ENCODE measurements around the gene C12orf57. TPM values are rescaled to one million over a fixed set of nuclear protein-coding genes. Genes with fewer than 3 reads are reported as not detected.

C12orf57 gene
- total and polyA plus RNA-seq, 12 donors = 134 to 654 (median 175) TPM

DNA sequence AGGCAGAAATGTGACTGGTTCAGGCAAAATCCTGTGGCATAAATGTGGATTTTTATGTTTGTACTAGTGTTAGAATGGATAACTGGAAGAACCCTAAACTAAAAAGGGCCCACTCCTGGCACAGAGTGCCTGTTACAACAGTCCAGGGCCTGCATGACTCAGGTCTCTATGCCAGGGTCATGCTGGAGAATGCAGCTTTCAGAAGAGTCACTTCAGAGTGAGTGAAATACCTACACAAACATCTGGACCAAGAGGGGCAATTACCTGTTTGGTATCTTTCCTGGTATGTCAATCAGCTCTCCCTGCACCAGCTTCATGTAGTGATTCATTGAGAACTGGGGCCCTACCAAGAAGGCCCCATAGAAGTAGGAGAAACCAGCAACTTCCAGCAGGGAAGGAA is 36.9 kb downstream of the C12orf57 start:
- ATAC-seq (no peak), DNase-seq (no peak)
- Histone ChIP-seq H3K27me3 (no peaks in the 10 kb centered on the region), H3K36me3 (peaks cover 0 to 98% (median 59%) of the 10 kb centered on the region in 9 donors), H3K4me1 (peaks cover 0 to 33% (median 0%) of the 10 kb centered on the region in 9 donors), H3K9me3 (no peaks in the 10 kb centered on the region), H3K27ac (peak overlapping the region in 1 of 10 donors; percentile 24), H3K4me3 (no peak overlapping the region)
- TF ChIP-seq, protein P1, sequence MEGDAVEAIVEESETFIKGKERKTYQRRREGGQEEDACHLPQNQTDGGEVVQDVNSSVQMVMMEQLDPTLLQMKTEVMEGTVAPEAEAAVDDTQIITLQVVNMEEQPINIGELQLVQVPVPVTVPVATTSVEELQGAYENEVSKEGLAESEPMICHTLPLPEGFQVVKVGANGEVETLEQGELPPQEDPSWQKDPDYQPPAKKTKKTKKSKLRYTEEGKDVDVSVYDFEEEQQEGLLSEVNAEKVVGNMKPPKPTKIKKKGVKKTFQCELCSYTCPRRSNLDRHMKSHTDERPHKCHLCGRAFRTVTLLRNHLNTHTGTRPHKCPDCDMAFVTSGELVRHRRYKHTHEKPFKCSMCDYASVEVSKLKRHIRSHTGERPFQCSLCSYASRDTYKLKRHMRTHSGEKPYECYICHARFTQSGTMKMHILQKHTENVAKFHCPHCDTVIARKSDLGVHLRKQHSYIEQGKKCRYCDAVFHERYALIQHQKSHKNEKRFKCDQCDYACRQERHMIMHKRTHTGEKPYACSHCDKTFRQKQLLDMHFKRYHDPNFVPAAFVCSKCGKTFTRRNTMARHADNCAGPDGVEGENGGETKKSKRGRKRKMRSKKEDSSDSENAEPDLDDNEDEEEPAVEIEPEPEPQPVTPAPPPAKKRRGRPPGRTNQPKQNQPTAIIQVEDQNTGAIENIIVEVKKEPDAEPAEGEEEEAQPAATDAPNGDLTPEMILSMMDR (IDR thresholded peaks at IDR 0.05) = no peak
- intact Hi-C loops (cut with DNase I) = no loop called here

DNA sequence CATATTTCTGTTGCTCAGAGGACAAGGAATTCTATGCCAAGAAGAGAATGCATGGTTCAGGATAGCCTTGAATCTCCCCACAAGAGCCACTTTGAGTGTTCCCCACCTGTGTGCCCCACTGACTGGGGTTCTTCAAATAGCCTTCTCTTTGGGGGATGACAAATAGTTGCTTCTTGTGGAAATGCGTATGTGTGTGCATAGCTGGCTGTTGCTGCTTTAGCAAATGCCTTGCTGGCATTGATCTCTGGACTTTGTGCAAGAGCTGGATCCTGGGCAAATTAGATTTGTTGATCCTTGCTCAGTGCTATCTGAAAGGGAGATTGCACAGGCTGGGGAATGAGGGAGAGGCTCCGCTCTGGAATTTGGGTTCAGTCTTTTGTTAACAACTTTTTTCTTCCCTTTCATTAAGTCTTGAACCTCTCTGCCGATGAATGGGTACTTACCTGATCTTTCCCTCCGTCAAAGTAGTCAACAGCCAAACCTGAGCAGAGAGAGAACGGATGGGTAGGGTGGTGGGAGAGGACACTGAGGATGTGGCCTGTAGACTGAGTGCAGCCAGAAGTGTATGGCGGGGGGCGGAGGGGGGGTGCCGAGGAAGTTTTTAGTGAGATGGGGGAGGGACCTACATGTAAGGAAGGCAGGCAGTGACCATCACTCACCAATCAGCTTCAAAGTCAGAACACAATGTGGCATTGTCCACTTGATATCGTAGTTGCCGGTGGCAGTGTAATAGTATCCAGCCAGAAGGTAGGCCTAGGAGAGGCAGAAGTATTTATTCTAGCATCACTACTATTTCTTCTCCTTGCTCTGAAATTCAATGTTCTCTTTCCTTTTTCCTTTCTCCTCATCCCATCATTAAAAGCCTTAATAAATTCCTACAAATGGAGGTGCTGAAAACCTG is 37.6 kb downstream of the C12orf57 start:
- WGBS, 2 donors = 93 to 97% methylated on average over 10 of the region's 10 CpGs
- Histone ChIP-seq H3K27me3 (no peaks in the 10 kb centered on the region), H3K9me3 (no peaks in the 10 kb centered on the region), H3K4me3 (no peak overlapping the region), H3K27ac (peak overlapping the region in 1 of 10 donors; percentile 24), H3K4me1 (peaks cover 0 to 33% (median 0%) of the 10 kb centered on the region in 9 donors), H3K36me3 (peaks cover 0 to 98% (median 52%) of the 10 kb centered on the region in 9 donors)
- ATAC-seq (no peak), DNase-seq (no peak)
- TF ChIP-seq, protein P1 (IDR thresholded peaks at IDR 0.05) = no peak
- intact Hi-C loops (cut with DNase I) = no loop called here

DNA sequence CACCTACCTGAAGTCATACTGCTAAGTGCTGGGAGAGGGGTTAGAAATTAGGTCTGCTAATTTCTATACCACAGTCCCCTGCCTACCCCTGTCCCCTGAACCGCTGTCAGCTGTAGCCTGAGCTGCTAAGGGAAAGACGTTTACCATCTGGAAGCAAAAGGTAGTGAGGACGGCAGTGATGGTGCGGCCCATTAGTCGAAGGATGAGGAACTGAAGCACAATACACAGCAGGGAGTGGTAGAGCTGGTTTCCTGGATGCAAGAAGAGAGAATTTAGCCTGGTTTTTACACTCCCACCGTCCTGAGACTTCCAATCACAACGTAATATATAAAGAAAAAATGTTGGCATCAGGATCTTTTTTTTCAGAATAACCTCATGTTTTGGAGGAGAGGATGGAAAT is 38.7 kb downstream of the C12orf57 start:
- H3K9me3 ChIP-seq = no peaks in the 10 kb centered on the region
- ATAC-seq (no peak), DNase-seq (no peak)
- peaks cover 0 to 98% (median 41%) of the 10 kb centered on the region in 9 donors for H3K36me3 ChIP-seq
- no peaks in the 10 kb centered on the region for H3K27me3 ChIP-seq
- TF ChIP-seq, protein P1 (IDR thresholded peaks at IDR 0.05) = no peak
- peaks cover 0 to 29% (median 0%) of the 10 kb centered on the region in 9 donors for H3K4me1 ChIP-seq
- no peak overlapping the region for H3K4me3 ChIP-seq
- H3K27ac ChIP-seq = no peak overlapping the region
- intact Hi-C loops (cut with DNase I) = no loop called here
- WGBS, 2 donors = 84 to 88% methylated on average over 7 of the region's 7 CpGs

DNA sequence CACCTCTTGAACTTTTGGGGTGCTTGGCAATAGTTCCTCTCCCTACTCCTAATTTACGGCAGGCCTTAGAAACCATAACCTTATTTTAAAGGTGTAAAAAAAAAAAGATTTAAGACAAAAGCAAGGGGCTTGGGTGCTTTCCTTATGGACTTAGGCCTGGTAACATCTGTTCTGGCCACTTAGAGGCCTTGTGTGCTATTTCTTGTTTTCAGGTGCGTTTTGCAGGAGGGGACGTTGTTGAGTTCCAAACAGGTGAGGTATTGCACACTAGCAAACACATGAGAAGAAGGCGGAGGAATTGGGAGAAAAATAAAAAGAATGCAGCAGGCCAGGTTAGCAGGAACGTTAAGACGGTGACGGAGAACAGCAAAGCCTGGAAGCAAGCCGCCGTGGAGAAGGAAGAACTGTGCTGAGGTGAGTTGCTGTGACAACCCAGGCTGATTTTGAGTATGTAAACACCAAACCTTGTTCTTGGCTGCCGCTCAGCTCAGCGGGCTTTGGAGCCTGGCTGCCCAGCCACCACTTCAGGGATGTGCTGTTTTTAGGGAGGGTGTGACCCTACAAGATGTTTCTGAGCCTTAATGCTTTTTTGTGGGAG is 44.2 kb downstream of the C12orf57 start:
- Histone ChIP-seq H3K36me3 (peaks cover 0 to 83% (median 4%) of the 10 kb centered on the region in 9 donors), H3K4me1 (no peaks in the 10 kb centered on the region), H3K27me3 (no peaks in the 10 kb centered on the region), H3K4me3 (no peak overlapping the region), H3K27ac (no peak overlapping the region), H3K9me3 (no peaks in the 10 kb centered on the region)
- 92% methylated on average over 11 of the region's 11 CpGs for WGBS, 2 donors
- TF ChIP-seq, protein P1 (IDR thresholded peaks at IDR 0.05) = no peak
- ATAC-seq (no peak), DNase-seq (no peak)
- intact Hi-C loops (cut with DNase I) = no loop called here

Small RNAs within 50 kb of the gene (microRNA-seq; reads per million reads assigned to microRNA genes)
- gene MIR141 (1.8 to 30.2 reads per million in 2 donors), gene MIR200C (22.1 to 293 reads per million in 2 donors)

Other genes starting within 250 kb of the C12orf57 start
- gene PIANP, start 243.2 kb upstream of the C12orf57 start, total RNA-seq = under 1 TPM in 4 of 10 donors, not detected in 6; 0.12 to 0.54 (median 0.25) TPM
- gene PIANP, start 243.2 kb upstream of the C12orf57 start, polyA plus RNA-seq = under 1 TPM; 0.22 to 0.58 TPM
- gene COPS7A, start 220.0 kb upstream of the C12orf57 start, total RNA-seq = 10 to 100 TPM; 67.4 to 89.8 (median 77.9) TPM
- 10 to 100 TPM; 31.1 to 91.5 TPM for gene COPS7A, start 220.0 kb upstream of the C12orf57 start, polyA plus RNA-seq
- 100 to 1,000 TPM; 135 to 182 (median 148) TPM for gene MLF2, start 190.9 kb upstream of the C12orf57 start, total RNA-seq
- 100 to 1,000 TPM; 108 to 197 TPM for gene MLF2, start 190.9 kb upstream of the C12orf57 start, polyA plus RNA-seq
- 100 to 1,000 TPM in 5 of 10 donors, 10 to 100 TPM in 5; 73.3 to 194 (median 96.0) TPM for gene PTMS, start 177.7 kb upstream of the C12orf57 start, total RNA-seq
- 100 to 1,000 TPM; 289 to 361 TPM for gene PTMS, start 177.7 kb upstream of the C12orf57 start, polyA plus RNA-seq
- gene LAG3, start 171.5 kb upstream of the C12orf57 start, total RNA-seq = 1 to 10 TPM in 1 of 10 donors, under 1 TPM in 7, not detected in 2; 0.16 to 2.1 (median 0.26) TPM
- gene LAG3, start 171.5 kb upstream of the C12orf57 start, polyA plus RNA-seq = 1 to 10 TPM in 1 of 2 donors, under 1 TPM in 1; 0.13 to 1.2 TPM
- gene CD4, start 154.5 kb upstream of the C12orf57 start, total RNA-seq = 10 to 100 TPM in 2 of 10 donors, 1 to 10 TPM in 8; 2.8 to 44.3 (median 5.0) TPM
- gene CD4, start 154.5 kb upstream of the C12orf57 start, polyA plus RNA-seq = 1 to 10 TPM; 2.6 to 3.2 TPM
- gene GPR162, start 122.2 kb upstream of the C12orf57 start, total RNA-seq = 1 to 10 TPM; 1.8 to 5.7 (median 3.8) TPM
- 10 to 100 TPM in 1 of 2 donors, 1 to 10 TPM in 1; 7.0 to 16.8 TPM for gene GPR162, start 122.2 kb upstream of the C12orf57 start, polyA plus RNA-seq
- gene P3H3, start 115.6 kb upstream of the C12orf57 start, total RNA-seq = 10 to 100 TPM in 9 of 10 donors, 1 to 10 TPM in 1; 6.4 to 24.6 (median 16.0) TPM
- gene P3H3, start 115.6 kb upstream of the C12orf57 start, polyA plus RNA-seq = 10 to 100 TPM; 12.5 to 37.8 TPM
- gene GNB3, start 103.1 kb upstream of the C12orf57 start, total RNA-seq = 10 to 100 TPM in 2 of 10 donors, 1 to 10 TPM in 8; 2.4 to 14.6 (median 7.5) TPM
- gene GNB3, start 103.1 kb upstream of the C12orf57 start, polyA plus RNA-seq = 10 to 100 TPM in 1 of 2 donors, 1 to 10 TPM in 1; 1.9 to 15.0 TPM
- 1 to 10 TPM in 3 of 10 donors, under 1 TPM in 6, not detected in 1; 0.22 to 4.0 (median 0.55) TPM for gene CDCA3, start 92.7 kb upstream of the C12orf57 start, total RNA-seq
- 1 to 10 TPM in 1 of 2 donors, under 1 TPM in 1; 0.45 to 1.5 TPM for gene CDCA3, start 92.7 kb upstream of the C12orf57 start, polyA plus RNA-seq
- 10 to 100 TPM; 64.8 to 95.5 (median 74.1) TPM for gene USP5, start 91.9 kb upstream of the C12orf57 start, total RNA-seq
- gene USP5, start 91.9 kb upstream of the C12orf57 start, polyA plus RNA-seq = 10 to 100 TPM; 17.6 to 37.4 TPM
- 1,000 to 10,000 TPM in 1 of 10 donors, 100 to 1,000 TPM in 9; 739 to 1,044 (median 839) TPM for gene TPI1, start 76.5 kb upstream of the C12orf57 start, total RNA-seq
- gene TPI1, start 76.5 kb upstream of the C12orf57 start, polyA plus RNA-seq = 1,000 to 10,000 TPM in 1 of 2 donors, 100 to 1,000 TPM in 1; 367 to 1,432 TPM
- gene SPSB2, start 70.7 kb upstream of the C12orf57 start, total RNA-seq = 1 to 10 TPM; 2.0 to 5.6 (median 3.4) TPM
- gene SPSB2, start 70.7 kb upstream of the C12orf57 start, polyA plus RNA-seq = 1 to 10 TPM; 5.4 to 5.6 TPM
- gene LRRC23, start 39.2 kb upstream of the C12orf57 start, total RNA-seq = 10 to 100 TPM in 6 of 10 donors, 1 to 10 TPM in 4; 6.5 to 16.1 (median 11.0) TPM
- gene LRRC23, start 39.2 kb upstream of the C12orf57 start, polyA plus RNA-seq = 10 to 100 TPM; 12.6 to 16.6 TPM
- gene ENO2, start 29.4 kb upstream of the C12orf57 start, total RNA-seq = 10 to 100 TPM in 8 of 10 donors, 1 to 10 TPM in 2; 6.3 to 68.4 (median 14.4) TPM
- gene ENO2, start 29.4 kb upstream of the C12orf57 start, polyA plus RNA-seq = 10 to 100 TPM; 19.2 to 19.3 TPM
- 10 to 100 TPM; 54.7 to 96.7 (median 65.8) TPM for gene ATN1, start 16.1 kb upstream of the C12orf57 start, total RNA-seq
- gene ATN1, start 16.1 kb upstream of the C12orf57 start, polyA plus RNA-seq = 10 to 100 TPM; 48.7 to 92.5 TPM
- not detected for gene RNU7-1, start 206 bp upstream of the C12orf57 start, total RNA-seq
- gene RNU7-1, start 206 bp upstream of the C12orf57 start, polyA plus RNA-seq = not detected
- gene PTPN6, start 7.3 kb downstream of the C12orf57 start, total RNA-seq = 10 to 100 TPM in 2 of 10 donors, 1 to 10 TPM in 8; 2.9 to 32.5 (median 5.3) TPM
- 10 to 100 TPM in 1 of 2 donors, 1 to 10 TPM in 1; 8.1 to 12.1 TPM for gene PTPN6, start 7.3 kb downstream of the C12orf57 start, polyA plus RNA-seq
- gene PHB2, start 26.6 kb downstream of the C12orf57 start, total RNA-seq = 100 to 1,000 TPM; 139 to 203 (median 160) TPM
- gene PHB2, start 26.6 kb downstream of the C12orf57 start, polyA plus RNA-seq = 100 to 1,000 TPM; 102 to 178 TPM
- 10 to 100 TPM; 33.5 to 42.1 (median 38.3) TPM for gene EMG1, start 26.9 kb downstream of the C12orf57 start, total RNA-seq
- 10 to 100 TPM; 13.8 to 31.4 TPM for gene EMG1, start 26.9 kb downstream of the C12orf57 start, polyA plus RNA-seq
- gene LPCAT3, start 74.5 kb downstream of the C12orf57 start, total RNA-seq = 10 to 100 TPM; 19.9 to 65.8 (median 34.1) TPM
- gene LPCAT3, start 74.5 kb downstream of the C12orf57 start, polyA plus RNA-seq = 10 to 100 TPM; 36.4 to 41.2 TPM
- 100 to 1,000 TPM in 3 of 10 donors, 10 to 100 TPM in 7; 25.1 to 151 (median 51.6) TPM for gene C1S, start 116.7 kb downstream of the C12orf57 start, total RNA-seq
- 10 to 100 TPM; 53.4 to 64.9 TPM for gene C1S, start 116.7 kb downstream of the C12orf57 start, polyA plus RNA-seq
- 100 to 1,000 TPM in 4 of 10 donors, 10 to 100 TPM in 6; 19.9 to 238 (median 59.0) TPM for gene C1R, start 148.4 kb downstream of the C12orf57 start, total RNA-seq
- gene C1R, start 148.4 kb downstream of the C12orf57 start, polyA plus RNA-seq = 100 to 1,000 TPM in 1 of 2 donors, 10 to 100 TPM in 1; 73.0 to 209 TPM
- 10 to 100 TPM in 3 of 10 donors, 1 to 10 TPM in 7; 4.5 to 24.9 (median 7.5) TPM for gene C1RL, start 165.2 kb downstream of the C12orf57 start, total RNA-seq
- gene C1RL, start 165.2 kb downstream of the C12orf57 start, polyA plus RNA-seq = 10 to 100 TPM in 1 of 2 donors, 1 to 10 TPM in 1; 8.3 to 22.3 TPM
- gene RBP5, start 184.9 kb downstream of the C12orf57 start, total RNA-seq = 1 to 10 TPM in 1 of 10 donors, under 1 TPM in 3, not detected in 6; 0.34 to 3.2 (median 0.56) TPM
- gene RBP5, start 184.9 kb downstream of the C12orf57 start, polyA plus RNA-seq = 1 to 10 TPM in 1 of 2 donors, under 1 TPM in 1; 0.66 to 1.8 TPM
- gene CLSTN3, start 186.3 kb downstream of the C12orf57 start, total RNA-seq = 10 to 100 TPM in 2 of 10 donors, 1 to 10 TPM in 8; 3.7 to 16.8 (median 6.0) TPM
- gene CLSTN3, start 186.3 kb downstream of the C12orf57 start, polyA plus RNA-seq = 1 to 10 TPM; 3.9 to 6.8 TPM
- gene PEX5, start 245.7 kb downstream of the C12orf57 start, total RNA-seq = 10 to 100 TPM; 21.8 to 35.2 (median 29.3) TPM
- 10 to 100 TPM in 1 of 2 donors, 1 to 10 TPM in 1; 9.7 to 25.0 TPM for gene PEX5, start 245.7 kb downstream of the C12orf57 start, polyA plus RNA-seq